ENCODE measurements around the gene CRLF1.
A peak's percentile ranks its signal among the peaks of the same experiment; 100 is the strongest.

CRLF1 gene

GRCh38 chr19:18605196-18605545 lies 1.4 kb downstream of the CRLF1 start (continued):
- TF ChIP-seq ZSCAN18 (tag by site-specific recombination; IDR thresholded peaks at IDR 0.05): no peak
- no peak for TF ChIP-seq ZFP69B (tag by site-specific recombination; IDR thresholded peaks at IDR 0.05)
- TF ChIP-seq TCF7L2 (IDR thresholded peaks at IDR 0.05; ENCODE audit: borderline replicate concordance, low read depth, low read length): no peak
- no peak for TF ChIP-seq ZNF416 (tag by site-specific recombination; IDR thresholded peaks at IDR 0.05)
- no peak for TF ChIP-seq ZNF140 (tag by site-specific recombination; IDR thresholded peaks at IDR 0.05)
- 0 out of 2 replicates have a peak, but pooled peaks have one; percentile 9 for TF ChIP-seq ZIC2 (tag by site-specific recombination; IDR thresholded peaks at IDR 0.05)
- TF ChIP-seq BCL11A (tag by site-specific recombination; IDR thresholded peaks at IDR 0.05; ENCODE audit: low read depth): no peak
- no peak for TF ChIP-seq KLF7 (tag by site-specific recombination; IDR thresholded peaks at IDR 0.05; ENCODE audit: borderline replicate concordance)
- no peak for TF ChIP-seq ZNF2 (tag by site-specific recombination; IDR thresholded peaks at IDR 0.05)
- no peak for TF ChIP-seq ZNF48 (tag by site-specific recombination; IDR thresholded peaks at IDR 0.05)
- TF ChIP-seq SP2 (tag by site-specific recombination; IDR thresholded peaks at IDR 0.05): no peak
- no peak for TF ChIP-seq AEBP2 (tag by site-specific recombination; IDR thresholded peaks at IDR 0.05; ENCODE audit: borderline replicate concordance)
- TF ChIP-seq ZBTB8A (tag by site-specific recombination; IDR thresholded peaks at IDR 0.05): peak; percentile 76
- TF ChIP-seq PRDM4 (tag by site-specific recombination; IDR thresholded peaks at IDR 0.05): no peak
- TF ChIP-seq ZBTB20 (tag by site-specific recombination; IDR thresholded peaks at IDR 0.05): no peak

GRCh38 chr19:18604820-18605159 lies 1.8 kb downstream of the CRLF1 start:
- TF ChIP-seq ZNF610 (tag by site-specific recombination; IDR thresholded peaks at IDR 0.05; ENCODE audit: borderline replicate concordance) (no peak), ZBTB10 (tag by site-specific recombination; IDR thresholded peaks at IDR 0.05) (no peak), ZNF571 (tag by site-specific recombination; IDR thresholded peaks at IDR 0.05) (no peak), YY1 (tag by site-specific recombination; IDR thresholded peaks at IDR 0.05) (no peak), ZNF639 (tag by site-specific recombination; IDR thresholded peaks at IDR 0.05) (no peak), PRDM1 (tag by site-specific recombination; IDR thresholded peaks at IDR 0.05) (peak; percentile 38), REPIN1 (tag by site-specific recombination; IDR thresholded peaks at IDR 0.05; ENCODE audit: low read depth) (no peak), ZNF560 (tag by site-specific recombination; IDR thresholded peaks at IDR 0.05; ENCODE audit: borderline replicate concordance) (no peak)
- POLR2A ChIA-PET: interaction anchor here (1.1 kb wide), 1 partner anchor 16 kb away, joined by 8 read pairs; no protein-coding TSS in a partner anchor
- H3K36me3 ChIP-seq (ENCODE audit: control insufficient read depth in 2 of 2, insufficient read depth in 1 of 2, low read length in 2 of 2): no peaks in the 10 kb centered on the region
- CTCF ChIA-PET: interaction anchor here (1.1 kb wide), 1 partner anchor 72 kb away, joined by 6 read pairs; no protein-coding TSS in a partner anchor
- no peaks in the 10 kb centered on the region; the same call in 1 of the 2 replicates for H3K4me1 ChIP-seq (ENCODE audit: control insufficient read depth, insufficient read depth, low read length)
- no peak overlapping the region for H3K4me3 ChIP-seq (ENCODE audit: low read depth, low read length)
- no peaks in the 10 kb centered on the region for H3K9me3 ChIP-seq (ENCODE audit: control insufficient read depth, insufficient read depth, low read depth, low read length)
- no peak overlapping the region for H3K27ac ChIP-seq (ENCODE audit: extremely low read depth, low read depth, low read length)
